Right forelimb (tissue), 1 donor: ENCODE measurements around the gene GH1.
"Not testable (repeated sequence)": the region's sequence is repeated elsewhere in the genome, so short reads cannot be mapped to it uniquely, and the experiment has no call there.

Experiments used
- DNase-seq: peaks from one replicate; pipeline ENCODE4 v3.0.0-alpha.2; 2018

GH1 gene

GRCh38 chr17:63894021-63894420 lies 24.6 kb downstream of the GH1 start:
- not testable (repeated sequence) for DNase-seq

DNA sequence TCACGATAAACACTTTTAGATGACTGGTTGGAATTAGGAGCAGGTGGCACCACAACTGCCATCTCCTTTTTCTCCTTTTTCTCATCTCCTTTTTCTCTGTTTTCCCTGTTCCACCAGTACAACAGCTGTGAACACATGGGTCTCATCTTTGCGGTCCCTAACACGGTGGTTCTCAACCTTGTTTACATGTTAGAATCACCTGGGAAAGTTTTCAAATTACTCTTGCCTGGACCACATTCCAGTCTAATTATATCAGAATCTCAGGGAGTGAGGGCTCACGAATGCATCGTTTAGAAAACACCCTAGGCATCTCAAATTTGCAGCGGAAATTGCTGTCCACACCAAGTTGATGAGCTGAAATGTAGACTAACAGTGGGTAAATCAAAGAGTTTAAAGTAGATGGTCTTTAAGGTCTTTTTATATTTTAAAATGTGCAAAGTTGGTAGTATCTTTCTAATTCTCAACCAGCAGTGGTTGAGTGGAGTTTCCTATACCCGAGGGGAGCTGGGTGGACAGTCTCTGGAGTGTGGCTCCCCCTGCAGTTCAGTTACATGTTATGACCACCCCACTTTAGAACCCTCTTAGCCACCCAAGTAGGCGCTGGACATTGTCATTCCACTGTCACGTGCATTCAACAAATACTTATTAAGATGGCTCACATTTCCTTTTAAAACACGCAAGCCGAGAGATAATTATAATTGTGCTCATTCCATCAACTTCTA lies 26.2 kb downstream of the GH1 start:
- not testable (repeated sequence) for DNase-seq

DNA sequence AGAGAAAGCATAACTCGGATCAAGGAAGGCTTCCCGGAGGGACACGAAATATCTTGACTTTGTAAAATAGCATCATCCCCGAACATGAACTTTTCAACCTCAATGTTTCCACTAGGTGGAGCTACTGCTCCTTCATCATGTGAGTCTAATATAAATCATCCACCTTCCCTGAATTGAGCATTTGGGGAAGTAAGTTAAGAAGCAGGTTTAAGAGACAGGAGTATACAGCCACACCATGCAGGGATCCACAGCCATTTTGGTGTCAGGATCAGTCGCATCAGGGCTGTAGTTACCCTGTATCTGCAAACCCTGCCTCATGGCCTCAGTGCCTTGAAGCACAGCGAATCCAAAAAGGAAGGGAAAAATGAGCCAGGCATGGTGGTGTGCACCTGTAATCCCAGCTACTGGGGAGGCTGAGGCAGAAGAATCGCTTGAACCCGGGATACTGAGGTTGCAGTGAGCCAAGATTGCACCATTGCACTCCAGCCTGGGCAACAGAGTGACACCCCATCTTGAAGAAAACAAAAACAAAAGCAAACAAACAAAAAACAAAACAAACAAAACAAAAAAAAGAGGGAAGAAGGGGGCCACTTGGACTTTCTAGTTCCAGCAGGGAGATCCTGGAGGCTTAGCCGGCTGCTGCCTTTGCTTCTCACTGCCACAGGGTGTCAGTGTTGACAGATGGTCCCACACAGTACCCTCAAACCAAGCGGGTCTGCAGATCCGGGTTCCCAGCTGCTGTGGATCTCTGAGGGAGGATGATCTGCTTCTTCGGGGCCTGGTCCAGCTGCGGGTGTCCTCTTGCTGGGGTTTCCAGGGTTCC lies 29.4 kb downstream of the GH1 start:
- DNase-seq, result peak; percentile 46

- not testable (repeated sequence) for DNase-seq
Measured at GRCh38 chr17:63885119-63885518, 33.5 kb downstream of the GH1 start.

DNA sequence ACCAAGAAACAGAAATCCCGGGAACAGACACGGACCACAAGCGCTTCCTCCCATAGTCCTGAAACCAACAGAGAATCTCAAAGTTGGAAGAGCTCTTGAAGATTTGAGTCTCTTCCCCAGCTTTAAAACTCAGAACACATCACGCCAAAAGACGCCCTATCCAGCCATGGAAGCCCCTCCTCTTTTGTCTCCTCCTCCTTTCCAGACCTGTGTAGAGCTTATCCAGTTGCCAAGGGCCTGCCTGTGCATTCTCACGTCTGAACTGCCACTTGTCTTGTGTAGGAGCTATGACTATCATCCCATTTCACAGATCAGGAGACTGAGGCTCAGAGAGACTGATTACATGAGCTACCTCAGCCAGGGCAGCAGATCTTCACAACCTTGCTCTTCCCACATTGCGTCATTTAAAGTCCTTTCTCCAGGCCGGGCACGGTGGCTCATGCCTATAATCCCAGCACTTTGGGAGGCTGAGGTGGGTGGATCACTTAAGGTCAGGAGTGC lies 36.0 kb downstream of the GH1 start:
- not testable (repeated sequence) for DNase-seq

DNA sequence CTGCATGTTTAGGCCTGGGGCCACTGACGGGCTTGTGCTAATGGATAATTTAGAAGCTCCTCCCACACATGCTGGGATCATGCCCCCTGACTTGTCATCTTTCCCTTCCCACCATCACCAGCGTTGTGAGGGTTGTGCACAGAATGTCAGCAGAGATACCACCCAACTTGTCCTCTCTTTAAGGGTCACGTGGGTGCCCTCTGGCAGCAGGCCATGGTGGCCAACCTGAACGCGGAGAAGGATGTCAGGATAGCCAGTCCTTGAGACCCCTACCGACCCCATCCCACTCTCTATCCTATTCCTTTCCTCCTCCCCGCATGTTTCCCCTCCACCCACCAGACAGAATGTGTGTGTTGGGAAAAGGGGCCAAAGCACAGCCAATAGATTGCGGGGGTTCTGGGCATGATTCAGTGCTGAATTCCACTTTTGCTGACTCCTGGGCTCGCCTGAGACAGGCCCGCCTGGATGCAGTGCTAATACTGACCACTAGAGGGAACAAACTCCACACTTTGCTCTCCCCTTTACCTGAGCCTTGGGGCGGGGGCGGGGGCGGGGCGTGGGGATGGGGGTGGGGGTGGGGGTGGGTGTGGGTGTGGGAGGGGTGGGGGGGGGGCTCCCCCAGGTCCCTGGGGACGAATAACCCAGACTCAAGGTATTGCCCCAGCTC lies 36.6 kb downstream of the GH1 start, which contains the start of gene GH2:
Gene GH2 (minus strand): TSS at position 10 of the 667 bp plus-strand sequence. CDS start 143 bp downstream, outside the sequence.
- no peak for DNase-seq

- DNase-seq, result not testable (repeated sequence)
Measured at GRCh38 chr17:63881337-63881736, 37.3 kb downstream of the GH1 start.

DNA sequence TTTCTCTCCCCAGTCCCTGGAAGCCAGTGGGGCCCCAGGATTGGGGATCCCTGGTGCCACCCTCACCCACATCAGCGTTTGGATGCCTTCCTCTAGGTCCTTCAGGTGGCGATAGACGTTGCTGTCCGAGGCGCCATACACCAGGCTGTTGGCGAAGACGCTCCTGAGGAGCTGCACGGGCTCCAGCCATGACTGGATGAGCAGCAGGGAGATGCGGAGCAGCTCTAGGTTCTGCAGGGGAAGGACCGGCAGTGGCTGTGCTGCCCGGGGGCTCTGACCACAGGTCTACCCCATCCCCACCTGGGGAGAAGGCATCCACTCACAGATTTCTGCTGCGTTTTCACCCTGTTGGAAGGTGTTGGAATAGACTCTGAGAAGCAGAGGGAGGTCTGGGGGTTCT lies 37.9 kb downstream of the GH1 start:
- DNase-seq, result no peak

DNA sequence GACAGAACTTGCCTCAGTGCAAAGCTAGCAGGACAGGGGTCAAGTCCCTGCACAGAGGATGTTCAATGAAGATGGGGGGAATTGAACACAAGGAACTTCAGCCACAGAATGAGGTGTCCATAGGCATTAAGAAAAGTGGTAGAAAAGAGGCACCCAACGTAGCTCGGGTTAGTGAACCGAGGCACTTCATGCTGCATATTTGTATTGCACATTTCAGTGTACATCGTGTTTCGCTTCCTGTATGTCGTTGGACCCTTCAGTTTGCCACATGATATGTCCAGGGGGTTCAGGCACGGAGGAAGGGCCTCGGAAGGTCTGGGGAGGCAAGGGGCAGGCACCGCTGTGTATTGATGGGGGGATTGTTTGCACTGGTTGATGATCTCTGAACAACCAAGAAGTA lies 40.2 kb downstream of the GH1 start:
- DNase-seq, result not testable (repeated sequence)

- DNase-seq, result not testable (repeated sequence)
Measured at GRCh38 chr17:63874693-63875092, 43.9 kb downstream of the GH1 start.

- DNase-seq, result not testable (repeated sequence)
Measured at GRCh38 chr17:63874061-63874626, 44.5 kb downstream of the GH1 start.

- DNase-seq, result not testable (repeated sequence)
Measured at GRCh38 chr17:63873577-63873976, 45.1 kb downstream of the GH1 start, which contains the start of gene CSH2. CSH2 (minus strand) TSS chr17:63873677; CDS start chr17:63873614, 63 bp downstream.

- not testable (repeated sequence) for DNase-seq
Measured at GRCh38 chr17:63871646-63872365, 46.8 kb downstream of the GH1 start.

DNA sequence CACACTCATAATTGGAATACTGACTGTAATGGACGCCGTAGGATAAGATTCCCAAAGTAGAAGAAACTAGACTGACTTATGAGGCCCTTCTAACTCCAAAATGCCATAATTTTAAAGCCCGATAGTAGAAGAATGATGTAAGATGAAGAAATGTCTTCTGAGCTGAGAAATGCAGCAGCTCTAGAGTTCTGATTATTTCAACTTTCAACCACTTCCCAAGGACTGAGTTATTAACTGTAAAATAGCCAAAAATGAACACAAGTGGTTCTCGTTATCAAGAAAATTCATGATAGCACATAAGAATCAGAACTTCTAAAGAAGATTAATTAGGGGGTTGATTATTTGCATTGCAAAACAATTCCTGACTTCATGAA lies 48.4 kb downstream of the GH1 start:
- DNase-seq, result not testable (repeated sequence)

- DNase-seq, result not testable (repeated sequence)
Measured at GRCh38 chr17:63869491-63870291, 48.9 kb downstream of the GH1 start.
